GM18519 (cell line): ENCODE data around the gene HINT2.

Experiments used
- ATAC-seq: cut with Tn5 transposase; IDR thresholded peaks from one replicate; pipeline ENCODE4 v1.9.1; 2021; ENCODE audit warnings: mild to moderate bottlenecking, moderate library complexity; ENCODE audit not compliant: unreplicated experiment, low FRiP score

The HINT2 gene

DNA sequence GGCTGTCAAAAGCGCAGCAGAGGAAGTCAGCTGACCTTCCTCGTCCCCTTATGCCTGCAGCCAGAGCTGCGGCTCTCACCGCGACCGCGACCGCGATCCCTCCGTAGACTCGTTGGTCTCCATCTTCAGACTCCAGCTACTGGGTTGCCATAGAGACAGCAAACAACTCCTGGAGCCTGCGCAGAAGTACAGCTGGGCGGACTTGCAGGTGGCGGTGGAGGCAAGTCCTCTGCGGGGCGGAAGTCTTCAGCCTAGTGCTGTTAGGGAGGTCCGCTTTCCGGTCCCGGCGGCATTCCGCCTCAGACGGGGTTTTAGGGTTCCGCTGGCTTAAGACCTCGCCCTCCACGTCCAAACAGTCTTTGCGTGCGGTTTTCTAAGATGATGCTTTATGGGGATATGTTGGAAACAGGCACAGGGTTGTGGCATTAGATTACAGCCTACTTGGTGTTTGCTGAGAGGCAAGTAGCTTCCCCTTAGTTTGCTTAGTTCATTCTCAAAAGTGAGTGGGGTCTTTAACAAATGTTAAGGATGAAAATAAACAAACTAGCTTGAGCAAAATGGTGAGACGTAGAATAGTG is 2.7 kb downstream of the HINT2 start, which contains the start of gene SPAG8:
Gene SPAG8, minus strand, starts transcription at position 238 of the 578 bp plus-strand sequence. Its CDS starts 115 bp downstream, at position 123.
- peak; percentile 59 for ATAC-seq

DNA sequence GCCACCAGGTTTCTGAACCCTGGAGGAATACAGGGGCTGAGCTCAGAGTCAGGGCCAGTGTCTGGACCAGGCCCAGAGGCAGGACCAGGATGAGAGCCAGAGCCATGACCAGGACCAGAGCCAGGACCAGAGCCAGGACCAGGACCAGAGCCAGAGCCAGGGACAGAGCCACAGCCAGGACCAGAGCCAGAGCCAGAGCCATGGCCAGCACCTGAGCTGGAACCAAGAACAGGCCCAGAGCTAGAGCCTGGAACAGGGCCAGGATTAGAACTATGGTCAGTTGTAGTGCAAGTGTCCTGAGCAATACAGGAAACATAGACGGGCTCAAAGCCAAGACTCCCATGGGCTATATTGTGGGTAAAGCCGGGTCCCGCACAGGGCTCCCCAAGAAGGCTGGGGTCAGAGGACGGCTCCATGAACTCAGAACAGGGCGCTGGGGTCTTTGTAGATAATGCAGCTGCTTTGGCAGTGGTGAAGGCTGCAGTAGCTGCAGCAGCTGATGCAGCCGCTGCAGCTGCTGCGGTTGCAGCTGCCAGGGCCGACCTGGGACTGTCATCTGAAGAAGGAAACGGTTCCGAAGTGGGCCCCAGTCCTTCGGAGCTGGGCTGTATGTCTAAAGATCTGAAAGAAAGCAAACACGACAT is 3.3 kb downstream of the HINT2 start:
- ATAC-seq = no peak

DNA sequence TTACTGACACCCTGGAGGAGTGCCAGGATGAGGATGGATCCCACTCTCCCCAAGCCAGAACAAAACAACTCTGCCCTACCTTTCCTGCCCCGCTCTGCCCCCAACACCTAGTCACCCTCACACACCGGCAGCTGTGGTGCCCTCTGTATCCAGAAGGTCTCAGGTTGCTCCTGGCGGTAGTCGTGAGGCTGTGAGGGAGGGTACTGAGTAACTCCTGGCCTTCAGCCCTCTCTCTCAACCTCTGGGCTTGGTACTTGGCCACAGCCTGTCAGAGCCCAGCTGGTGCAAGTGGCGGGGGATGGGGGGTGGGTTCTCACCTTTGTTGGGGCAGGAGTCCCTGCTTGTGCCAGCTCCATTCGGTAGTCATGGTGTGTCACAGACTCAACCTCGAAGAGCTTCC is 4.7 kb downstream of the HINT2 start:
- no peak for ATAC-seq

DNA sequence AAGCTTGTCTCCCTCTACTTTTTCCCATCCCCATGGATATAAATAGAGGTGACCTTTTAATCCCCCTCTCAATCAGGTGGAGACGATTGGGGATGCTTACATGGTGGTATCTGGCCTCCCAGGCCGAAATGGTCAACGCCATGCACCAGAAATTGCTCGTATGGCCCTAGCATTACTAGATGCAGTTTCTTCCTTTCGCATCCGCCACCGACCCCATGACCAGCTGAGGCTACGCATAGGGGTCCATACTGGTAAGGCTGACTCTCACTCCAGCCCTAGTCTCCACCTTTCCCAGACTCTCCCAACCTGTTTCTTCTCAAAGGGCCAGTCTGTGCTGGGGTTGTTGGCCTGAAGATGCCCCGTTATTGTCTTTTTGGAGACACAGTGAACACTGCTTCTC is 6.4 kb downstream of the HINT2 start:
- no peak for ATAC-seq

DNA sequence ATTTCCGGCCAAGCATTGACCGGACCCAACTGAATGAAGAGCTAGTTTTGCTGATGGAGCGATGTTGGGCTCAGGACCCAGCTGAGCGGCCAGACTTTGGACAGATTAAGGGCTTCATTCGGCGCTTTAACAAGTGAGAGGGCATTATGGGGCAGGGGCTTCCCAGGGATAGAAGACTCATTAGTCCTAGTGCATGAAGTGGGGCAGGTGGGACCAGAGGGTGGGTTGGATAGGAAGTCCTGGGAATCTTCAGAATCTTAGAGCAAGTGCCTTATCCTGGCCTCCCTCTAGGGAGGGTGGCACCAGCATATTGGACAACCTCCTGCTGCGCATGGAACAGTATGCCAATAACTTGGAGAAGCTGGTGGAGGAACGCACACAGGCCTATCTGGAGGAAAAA is 8.7 kb downstream of the HINT2 start:
- no peak for ATAC-seq

DNA sequence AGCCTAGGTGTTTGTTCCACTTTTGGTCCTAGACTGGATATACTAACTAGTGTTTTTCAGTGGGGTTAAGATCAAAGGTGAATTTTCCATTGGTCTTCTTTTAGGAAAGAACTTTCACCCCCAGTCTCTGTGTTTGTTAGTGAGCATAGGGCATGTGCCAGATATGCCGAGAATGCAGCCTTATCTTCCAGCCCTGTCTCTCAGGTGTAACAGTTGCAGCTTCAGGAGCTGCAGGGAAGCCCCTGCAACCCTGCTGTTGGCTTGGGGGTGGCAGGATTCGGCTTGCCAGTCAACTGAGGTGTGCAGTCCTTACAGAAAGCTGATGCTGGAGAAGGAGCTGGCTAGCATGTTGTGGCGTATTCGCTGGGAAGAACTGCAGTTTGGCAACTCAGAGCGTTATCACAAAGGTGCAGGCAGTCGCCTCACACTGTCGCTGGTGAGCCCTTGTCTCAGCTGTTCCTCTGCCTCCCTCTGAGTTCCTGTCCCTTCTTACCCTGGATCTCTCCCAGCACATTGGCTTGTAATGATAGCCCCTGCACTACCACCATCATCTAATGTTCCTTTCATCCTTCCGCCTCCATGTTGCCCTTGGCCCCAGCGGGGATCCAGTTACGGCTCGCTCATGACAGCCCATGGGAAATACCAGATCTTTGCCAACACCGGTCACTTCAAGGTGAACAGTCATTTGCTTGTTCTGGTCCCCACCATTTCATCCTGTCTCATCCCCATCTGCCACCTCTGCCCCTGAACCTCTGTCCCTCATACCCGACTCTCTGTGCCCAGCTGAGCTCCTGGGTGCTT is 13.3 kb downstream of the HINT2 start:
- no peak for ATAC-seq

DNA sequence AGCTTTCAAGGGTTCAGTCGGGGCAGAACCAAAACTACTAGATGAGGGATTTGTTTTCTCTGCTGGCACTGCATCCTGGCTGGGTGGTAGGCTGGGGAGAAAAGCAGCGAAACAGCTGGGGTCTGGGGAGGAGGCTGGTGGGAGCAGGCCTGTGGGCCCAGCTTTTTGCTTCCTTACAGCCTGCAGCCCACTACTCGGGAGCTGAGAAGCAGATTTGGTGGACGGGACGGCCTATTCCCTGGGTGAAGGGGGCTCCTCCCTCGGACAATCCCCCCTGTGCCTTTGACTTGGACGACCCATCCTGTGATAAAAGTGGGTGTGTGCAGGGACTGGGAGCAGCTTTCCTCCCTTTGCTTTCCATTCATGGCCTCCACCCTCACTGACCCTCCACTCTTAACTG is 14.3 kb downstream of the HINT2 start:
- ATAC-seq = no peak

DNA sequence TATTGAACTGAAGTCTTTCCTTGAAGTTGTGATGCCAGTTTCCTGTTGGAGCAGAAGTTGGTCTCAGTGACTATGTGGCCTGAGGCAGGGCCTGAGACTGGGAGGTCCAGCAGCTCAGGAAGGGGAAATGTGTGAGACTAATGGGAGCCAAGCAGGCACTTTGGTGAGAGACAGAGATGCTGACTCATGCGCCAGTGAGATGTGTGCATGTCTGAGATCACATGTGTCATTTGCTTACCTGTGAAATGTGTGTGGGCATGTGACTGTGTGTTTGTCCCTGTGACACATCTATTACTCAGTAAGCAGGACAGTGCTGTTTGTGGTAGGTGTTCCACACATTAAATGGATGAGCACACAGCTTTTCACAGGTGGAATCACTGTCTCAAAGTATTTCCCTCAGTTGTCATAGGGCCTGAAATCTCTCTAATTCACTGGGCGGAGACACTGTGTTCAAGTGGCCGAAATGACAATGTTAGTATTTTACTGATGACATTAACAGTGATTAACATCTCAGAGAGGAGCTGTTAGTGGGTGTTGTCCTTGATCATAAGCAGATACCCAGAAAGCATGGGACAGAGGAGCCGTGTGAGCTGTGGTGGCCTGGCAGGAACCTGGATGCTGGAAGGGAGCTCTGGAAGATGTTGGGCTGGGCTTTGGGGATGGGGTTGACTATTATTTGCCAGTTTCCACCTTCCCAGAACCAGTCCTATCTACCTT is 16.0 kb downstream of the HINT2 start:
- ATAC-seq = no peak

DNA sequence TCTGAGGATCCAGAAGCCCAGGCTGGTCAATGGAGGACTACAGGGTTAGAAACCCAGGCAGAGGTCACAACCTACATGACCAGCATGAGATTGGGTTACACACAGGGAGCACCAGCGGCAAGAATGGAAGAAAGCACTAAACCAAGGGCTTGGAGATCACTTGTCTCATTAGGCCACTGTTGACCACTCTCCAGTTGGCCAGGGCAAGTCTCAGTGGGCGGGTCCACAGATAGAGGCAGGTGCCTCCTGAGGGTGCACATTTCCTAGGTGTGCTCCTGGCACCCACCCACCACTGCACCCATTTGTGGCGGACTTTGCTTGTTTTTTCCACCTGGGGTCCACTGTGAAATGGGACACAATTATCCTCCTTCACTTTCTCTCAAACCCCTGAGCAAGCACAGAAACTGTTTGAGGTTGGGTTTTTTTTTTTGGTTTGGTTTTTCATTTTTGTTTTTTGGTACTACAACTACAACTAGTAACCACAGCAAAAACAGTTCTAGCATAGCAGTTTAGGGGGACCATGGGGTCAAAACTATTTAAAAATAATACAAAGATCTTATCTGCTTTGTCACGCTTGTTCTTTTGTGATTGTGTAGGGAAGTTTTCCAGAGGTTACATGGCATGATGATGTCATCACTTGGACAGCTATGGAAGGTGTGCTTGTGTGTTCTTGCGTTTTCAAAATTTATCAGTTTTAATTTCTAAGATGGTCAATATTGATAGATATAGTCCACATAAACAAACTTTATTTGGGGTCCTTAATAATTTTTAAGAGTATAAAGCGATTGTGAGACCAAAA is 17.3 kb downstream of the HINT2 start:
- ATAC-seq = no peak

DNA sequence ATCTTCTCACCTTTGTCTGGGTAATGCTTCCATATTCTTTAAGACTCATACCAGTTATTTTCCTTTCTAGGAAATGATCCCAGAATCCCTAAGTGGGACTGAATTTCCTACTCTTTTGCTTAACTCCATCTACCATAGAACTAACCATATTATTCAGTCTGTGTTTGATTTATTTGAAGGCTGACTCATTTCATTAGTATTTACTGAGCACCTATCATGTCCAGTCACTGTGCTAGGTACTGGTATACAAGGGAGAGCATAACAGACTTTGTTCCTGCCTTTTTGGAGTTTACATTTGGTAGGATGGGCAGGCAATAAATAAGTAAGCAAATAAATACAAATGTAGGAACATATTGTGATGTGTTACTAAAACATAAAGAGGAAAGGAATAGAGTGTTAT is 19.1 kb downstream of the HINT2 start:
- ATAC-seq = no peak

DNA sequence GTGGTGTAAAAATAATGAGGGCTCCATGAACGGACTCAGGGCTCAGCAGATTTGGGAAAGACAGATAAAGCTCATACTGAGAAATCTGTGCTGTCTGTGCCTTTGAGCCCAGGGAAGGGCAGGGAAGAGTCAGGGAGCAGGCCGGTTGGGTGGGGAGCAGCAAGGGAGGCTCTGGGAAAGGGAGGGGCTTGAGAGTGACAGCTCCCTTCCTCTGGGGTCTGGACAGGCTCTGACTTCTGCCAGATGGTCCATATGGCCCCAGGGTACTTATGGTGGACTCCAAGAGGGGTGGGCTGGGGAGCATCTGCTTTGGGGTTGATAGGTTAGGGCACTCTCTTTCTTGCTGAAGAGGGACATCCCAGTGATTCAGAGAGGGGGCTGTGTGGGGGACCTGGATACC is 21.4 kb downstream of the HINT2 start:
- no peak for ATAC-seq

DNA sequence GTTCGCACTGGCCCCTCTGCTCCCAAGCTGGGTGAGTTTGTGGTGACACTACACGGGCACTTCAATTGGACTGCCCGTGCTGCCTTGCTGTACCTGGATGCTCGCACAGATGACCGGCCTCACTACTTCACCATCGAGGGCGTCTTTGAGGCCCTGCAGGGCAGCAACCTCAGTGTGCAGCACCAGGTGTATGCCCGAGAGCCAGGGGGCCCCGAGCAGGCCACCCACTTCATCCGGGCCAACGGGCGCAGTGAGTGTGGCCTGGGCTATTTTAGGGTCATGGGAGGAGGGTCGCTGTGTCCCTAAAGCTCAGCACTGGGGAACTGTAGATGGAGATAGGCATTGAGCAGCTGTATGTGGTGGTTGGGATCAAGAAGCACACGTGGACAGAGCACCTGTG is 22.0 kb downstream of the HINT2 start:
- ATAC-seq = no peak

DNA sequence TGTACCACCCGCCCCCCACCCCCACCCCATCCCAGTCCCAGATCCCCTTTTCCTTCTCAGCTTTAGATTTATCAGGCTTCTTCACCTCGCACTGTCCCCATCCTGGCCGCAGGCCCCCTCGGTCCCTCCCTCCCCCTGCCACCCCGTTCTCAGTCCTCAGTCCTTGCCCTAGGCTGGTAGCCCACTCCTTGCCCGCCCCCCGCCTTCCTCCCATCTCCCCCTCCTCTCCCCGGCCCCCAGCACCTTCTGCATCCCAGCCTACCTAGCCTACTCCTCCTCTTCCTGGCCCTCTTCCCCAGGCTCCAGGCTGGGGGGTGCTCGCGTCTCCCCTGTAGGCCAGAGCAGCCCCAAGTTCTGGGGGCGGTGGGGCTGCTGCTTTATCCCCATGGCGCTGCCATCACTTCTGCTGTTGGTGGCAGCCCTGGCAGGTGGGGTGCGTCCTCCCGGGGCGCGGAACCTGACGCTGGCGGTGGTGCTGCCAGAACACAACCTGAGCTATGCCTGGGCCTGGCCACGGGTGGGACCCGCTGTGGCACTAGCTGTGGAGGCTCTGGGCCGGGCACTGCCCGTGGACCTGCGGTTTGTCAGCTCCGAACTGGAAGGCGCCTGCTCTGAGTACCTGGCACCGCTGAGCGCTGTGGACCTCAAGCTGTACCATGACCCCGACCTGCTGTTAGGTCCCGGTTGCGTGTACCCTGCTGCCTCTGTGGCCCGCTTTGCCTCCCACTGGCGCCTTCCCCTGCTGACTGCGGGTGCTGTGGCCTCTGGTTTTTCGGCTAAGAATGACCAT is 22.6 kb downstream of the HINT2 start:
- no peak for ATAC-seq

DNA sequence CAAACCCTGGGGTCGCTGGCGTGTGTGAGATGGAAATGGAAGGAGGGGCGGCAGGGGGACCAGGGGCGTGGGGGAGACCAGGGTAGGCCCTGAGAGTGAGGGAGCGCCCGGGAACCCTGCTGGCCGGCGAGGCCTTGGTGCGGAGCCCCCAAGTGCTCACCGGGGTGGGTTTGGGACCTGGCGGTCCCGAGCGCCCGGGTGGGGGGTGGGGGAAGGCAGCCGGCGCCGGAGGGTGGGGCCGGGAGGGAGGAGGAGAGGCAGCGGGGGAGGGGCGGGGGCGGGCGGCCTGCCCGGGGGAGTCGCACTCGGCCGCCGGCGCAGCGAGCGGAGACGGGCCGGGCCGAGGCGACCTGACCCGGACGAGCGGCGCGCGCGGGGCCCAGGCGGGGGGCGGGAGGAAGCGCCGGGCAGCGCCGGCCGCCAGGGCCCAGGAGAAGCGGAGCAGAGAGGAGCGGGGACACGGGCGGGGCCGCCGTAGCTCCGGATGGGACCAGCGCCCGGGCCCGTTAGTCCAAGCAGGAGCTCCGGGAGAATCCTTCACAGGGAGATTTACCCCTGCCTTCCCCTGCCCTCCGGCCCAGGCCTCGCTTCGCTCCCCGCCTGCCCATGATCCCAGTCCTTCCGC is 23.4 kb downstream of the HINT2 start, which contains the start of gene NPR2:
Gene NPR2, plus strand, starts transcription at position 295 of the 625 bp plus-strand sequence. CDS start 818 bp downstream, outside the sequence.
- ATAC-seq = no peak

DNA sequence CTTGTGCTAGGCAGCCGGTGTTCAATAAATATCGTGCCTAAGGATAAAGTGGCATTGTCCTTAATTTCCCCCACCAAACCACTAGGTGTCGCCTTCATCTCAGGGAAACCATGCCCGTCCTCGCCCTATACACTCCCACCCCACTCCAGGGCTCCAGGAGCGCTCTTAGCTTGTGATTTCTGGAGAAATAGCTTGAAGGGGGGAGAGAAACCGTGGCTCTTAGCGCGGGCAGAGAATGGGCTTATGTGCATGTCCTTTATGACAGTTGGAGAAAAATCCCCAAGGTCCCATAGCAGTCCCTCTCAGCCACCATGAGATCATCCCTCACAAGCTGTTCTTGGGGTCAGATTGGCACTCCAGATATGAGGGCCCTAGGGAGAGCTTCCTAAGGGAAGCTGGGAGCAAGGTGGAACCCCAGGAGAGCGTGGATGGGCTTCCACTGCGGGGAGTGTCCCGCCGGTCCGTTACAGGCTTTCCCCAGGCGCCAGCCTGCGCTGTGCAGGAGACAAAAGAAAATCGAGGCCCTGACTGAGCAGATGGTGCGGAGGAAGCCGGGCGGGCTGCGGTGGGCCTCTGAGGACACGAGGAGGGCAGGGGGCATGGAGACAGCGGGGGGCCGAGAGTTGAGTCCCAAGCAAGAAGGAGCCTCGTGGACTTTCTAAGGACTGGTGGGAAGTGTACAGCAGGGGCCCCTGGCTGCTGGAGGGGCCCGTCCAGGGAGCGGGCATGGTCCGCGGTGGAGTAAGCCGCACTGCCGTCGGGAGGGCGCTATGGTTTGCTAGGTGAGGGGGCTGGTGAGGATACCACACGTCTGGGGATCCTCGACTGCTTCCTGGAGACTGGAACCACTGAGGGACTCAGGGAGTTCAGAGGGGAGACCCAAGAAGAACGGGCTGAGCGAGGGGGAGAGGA is 24.2 kb downstream of the HINT2 start:
- no peak for ATAC-seq

DNA sequence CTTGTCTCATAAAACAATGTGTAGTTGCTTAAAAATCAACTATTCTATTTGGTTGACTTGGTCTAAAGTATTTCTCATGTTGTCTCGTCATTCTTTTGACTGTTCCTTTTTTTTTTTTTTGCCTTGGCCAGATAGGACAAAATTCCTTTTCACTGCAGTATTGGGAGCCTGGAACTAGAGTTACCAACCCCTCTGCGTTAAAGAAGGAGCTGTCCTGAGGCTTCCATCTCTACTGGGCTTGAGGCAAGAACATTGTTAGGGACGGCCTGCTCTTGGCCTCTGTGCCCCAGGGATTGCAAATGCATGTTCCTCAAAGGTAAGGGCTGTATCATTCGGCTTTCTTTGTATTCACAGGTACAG is 24.8 kb downstream of the HINT2 start:
- no peak for ATAC-seq

DNA sequence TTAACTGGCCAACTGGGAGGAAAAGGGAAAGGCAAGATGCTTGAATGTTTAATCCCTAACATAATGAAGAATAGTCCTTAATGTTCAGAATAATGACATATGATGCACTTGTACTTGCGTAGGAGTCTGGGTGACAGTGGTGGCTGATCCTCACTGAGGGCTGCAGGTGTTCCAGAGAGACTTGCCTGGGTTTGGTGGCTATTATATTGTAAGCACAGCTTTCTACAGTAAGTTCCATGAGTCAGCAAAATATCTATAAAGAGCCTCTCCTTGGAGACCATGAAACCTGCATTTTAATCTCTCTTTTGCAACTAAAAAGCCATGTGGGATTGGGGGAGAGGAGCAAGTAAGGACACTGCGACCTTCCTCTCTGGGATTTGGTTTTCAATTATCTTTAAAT is 25.3 kb downstream of the HINT2 start:
- ATAC-seq = no peak

DNA sequence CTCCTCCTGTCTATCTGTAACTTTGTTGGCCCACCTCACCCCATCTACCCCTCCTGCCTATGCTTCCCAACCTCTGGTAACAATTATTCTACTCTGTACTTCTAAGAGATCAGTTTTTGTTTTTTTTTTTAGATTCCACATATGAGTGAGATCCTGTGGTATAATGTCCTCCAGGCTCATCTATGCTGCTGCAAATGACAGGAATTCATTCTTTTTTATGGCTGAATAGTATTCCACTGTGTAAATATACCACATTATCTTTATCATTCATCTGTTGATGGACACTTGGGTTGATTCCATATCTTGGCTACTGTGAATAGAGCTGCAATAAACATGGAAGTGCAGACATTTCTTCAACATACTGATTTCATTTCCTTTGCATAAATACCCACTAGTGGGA is 31.4 kb downstream of the HINT2 start:
- no peak for ATAC-seq
